RWPE1 (cell line): ENCODE data around the gene ARHGEF3.
"Not testable (repeated sequence)": the region's sequence is repeated elsewhere in the genome, so short reads cannot be mapped to it uniquely, and the experiment has no call there.

ENCODE experiments used
- CTCF ChIA-PET: fragments of 350-600 bp; sonication (Branson Sonifier 250); formaldehyde crosslinking; extraction: SDS; loops from one replicate; lab custom pipeline; 2021; lab: Yijun Ruan, JAX
- POLR2A ChIA-PET: fragments of 400-600 bp; formaldehyde crosslinking; extraction: SDS; loops from one replicate; lab custom pipeline; 2020; ENCODE audit warnings: antibody characterized with exemption; ENCODE audit not compliant: low non-redundant PET; lab: Yijun Ruan, JAX
- DNase-seq: peaks from one replicate; pipeline ENCODE4 v3.0.0; 2012; ENCODE audit warnings: low spot score
- H3K27ac ChIP-seq: fragments of 450-650 bp; 2 replicates; pipeline ENCODE4 v1.5.1; 2017
- CTCF ChIP-seq: fragments of 450-650 bp; conservative IDR thresholded peaks from 2 replicates; pipeline ENCODE4 v1.5.1; 2017; ENCODE audit warnings: low read depth, mild to moderate bottlenecking

Gene ARHGEF3

GRCh38 chr3:56742887-56743286, 58.9 kb downstream of the ARHGEF3 start:
- CTCF ChIA-PET, result no interaction called here
- DNase-seq, result no peak
- no peak overlapping the region for H3K27ac ChIP-seq
- no peak for TF ChIP-seq CTCF
- POLR2A ChIA-PET, result no interaction called here

GRCh38 chr3:56739036-56739435, 62.7 kb downstream of the ARHGEF3 start:
- no peak overlapping the region for H3K27ac ChIP-seq
- no peak for TF ChIP-seq CTCF
- POLR2A ChIA-PET, result no interaction called here
- no peak for DNase-seq
- CTCF ChIA-PET, result no interaction called here

- DNase-seq, result no peak
- ChIA-PET POLR2A (no interaction called here), CTCF (no interaction called here)
These were observed 64.7 kb downstream of the ARHGEF3 start for GRCh38 chr3:56737006-56737405.

GRCh38 chr3:56732109-56732508, 69.6 kb downstream of the ARHGEF3 start:
- POLR2A ChIA-PET, result no interaction called here
- no peak overlapping the region for H3K27ac ChIP-seq
- CTCF ChIA-PET, result no interaction called here
- no peak for DNase-seq
- TF ChIP-seq CTCF, result no peak

More at GRCh38 chr3:56737006-56737405, 64.7 kb downstream of the ARHGEF3 start:
- no peak for TF ChIP-seq CTCF
- no peak overlapping the region for H3K27ac ChIP-seq

GRCh38 chr3:56725175-56725574, 76.6 kb downstream of the ARHGEF3 start:
- ChIA-PET POLR2A (no interaction called here), CTCF (no interaction called here)
- DNase-seq, result no peak
- no peak overlapping the region for H3K27ac ChIP-seq
- TF ChIP-seq CTCF, result no peak

- no peak for TF ChIP-seq CTCF
- no peak for DNase-seq
- ChIA-PET CTCF (no interaction called here), POLR2A (no interaction called here)
- H3K27ac ChIP-seq, result no peak overlapping the region
These were observed 77.1 kb downstream of the ARHGEF3 start for GRCh38 chr3:56724676-56725075.

- ChIA-PET POLR2A (no interaction called here), CTCF (interaction anchor here (0.6 kb wide), 1 partner anchor 18 kb away, joined by 3 read pairs; no protein-coding TSS in a partner anchor)
- DNase-seq, result no peak
- H3K27ac ChIP-seq, result no peak overlapping the region
- TF ChIP-seq CTCF, result no peak
These were observed 80.9 kb downstream of the ARHGEF3 start for GRCh38 chr3:56720849-56721248.

GRCh38 chr3:56718809-56719208, 82.9 kb downstream of the ARHGEF3 start:
- H3K27ac ChIP-seq, CTCF ChIA-PET, DNase-seq, POLR2A ChIA-PET: not testable (repeated sequence)
